NCI-H128 (cell line): ENCODE results near the gene TRABD2B.
A peak's percentile ranks its signal among the peaks of the same experiment; 100 is the strongest.

ENCODE experiments used
- DNase-seq: peaks from one replicate; lab custom pipeline; 2025; ENCODE audit not compliant: unreplicated experiment; lab: John Stamatoyannopoulos, UW

The TRABD2B gene

GRCh38 chr1:47783638-47784496 lies 213.3 kb downstream of the TRABD2B start:
- DNase-seq, result no peak

GRCh38 chr1:47782414-47783166 lies 214.6 kb downstream of the TRABD2B start:
- no peak for DNase-seq

GRCh38 chr1:47781171-47781959 lies 215.8 kb downstream of the TRABD2B start:
- DNase-seq, result no peak

- DNase-seq, result no peak
These were observed 216.7 kb downstream of the TRABD2B start for GRCh38 chr1:47780469-47780995.

GRCh38 chr1:47779613-47780012 lies 217.6 kb downstream of the TRABD2B start:
- DNase-seq, result no peak

- no peak for DNase-seq
These were observed 218.9 kb downstream of the TRABD2B start for GRCh38 chr1:47778280-47778679.

- DNase-seq, result no peak
These were observed 219.9 kb downstream of the TRABD2B start for GRCh38 chr1:47777322-47777721.

- DNase-seq, result peak; percentile 7
These were observed 220.5 kb downstream of the TRABD2B start for GRCh38 chr1:47776667-47777131.

- no peak for DNase-seq
These were observed 222.0 kb downstream of the TRABD2B start for GRCh38 chr1:47774986-47775834.

GRCh38 chr1:47772960-47773682 lies 224.1 kb downstream of the TRABD2B start:
- DNase-seq, result no peak

- no peak for DNase-seq
These were observed 224.9 kb downstream of the TRABD2B start for GRCh38 chr1:47772281-47772680.

GRCh38 chr1:47771751-47772150 lies 225.4 kb downstream of the TRABD2B start:
- DNase-seq, result no peak

- DNase-seq, result no peak
These were observed 227.2 kb downstream of the TRABD2B start for GRCh38 chr1:47769983-47770382.

GRCh38 chr1:47769295-47769694 lies 227.9 kb downstream of the TRABD2B start:
- no peak for DNase-seq

- no peak for DNase-seq
These were observed 229.5 kb downstream of the TRABD2B start for GRCh38 chr1:47767741-47768100.

- no peak for DNase-seq
These were observed 230.1 kb downstream of the TRABD2B start for GRCh38 chr1:47766832-47767740.

GRCh38 chr1:47765742-47766485 lies 231.3 kb downstream of the TRABD2B start:
- no peak for DNase-seq

- no peak for DNase-seq
These were observed 231.9 kb downstream of the TRABD2B start for GRCh38 chr1:47765236-47765635.
